ENCODE data around the gene MICU2. TPM values are rescaled to one million over a fixed set of nuclear protein-coding genes. Genes with fewer than 3 reads are reported as not detected.

The MICU2 gene
- total and polyA plus RNA-seq, 8 donors: 20.9 to 110 (median 45.5) TPM

GRCh38 chr13:21453387-21454081, 150.4 kb downstream of the MICU2 start:
- WGBS, 5 donors: 87 to 97% (median 95%) methylated on average over 6 of the region's 6 CpGs
- Histone ChIP-seq H3K36me3 (no peaks in the 10 kb centered on the region), H3K27me3 (no peaks in the 10 kb centered on the region), H3K9me3 (no peaks in the 10 kb centered on the region), H3K27ac (no peak overlapping the region), H3K4me3 (no peak overlapping the region), H3K4me1 (peaks cover 6 to 64% (median 29%) of the 10 kb centered on the region in 4 donors)
- intact Hi-C loops (cut with DNase I; ENCODE audit: low total_unique reads): no loop called here
- TF ChIP-seq POLR2AphosphoS5 (IDR thresholded peaks at IDR 0.05) (no peak), EP300 (IDR thresholded peaks at IDR 0.05) (no peak), CTCF (IDR thresholded peaks at IDR 0.05) (no peak), POLR2A (IDR thresholded peaks at IDR 0.05) (no peak)
- no peak for DNase-seq

- H3K9me3 ChIP-seq: no peaks in the 10 kb centered on the region
- H3K27ac ChIP-seq: no peak overlapping the region
- intact Hi-C loops (cut with DNase I; ENCODE audit: low total_unique reads): no loop called here
- H3K27me3 ChIP-seq: no peaks in the 10 kb centered on the region
- DNase-seq: no peak
- H3K4me3 ChIP-seq: no peak overlapping the region
- 80 to 92% (median 87%) methylated on average over 3 of the region's 3 CpGs for WGBS, 5 donors
- no peak for TF ChIP-seq POLR2A (IDR thresholded peaks at IDR 0.05)
- TF ChIP-seq CTCF (IDR thresholded peaks at IDR 0.05): no peak
- TF ChIP-seq POLR2AphosphoS5 (IDR thresholded peaks at IDR 0.05): no peak
- no peak for TF ChIP-seq EP300 (IDR thresholded peaks at IDR 0.05)
- H3K4me1 ChIP-seq: peaks cover 6 to 52% (median 14%) of the 10 kb centered on the region in 4 donors
- H3K36me3 ChIP-seq: no peaks in the 10 kb centered on the region
These were observed 153.0 kb downstream of the MICU2 start for GRCh38 chr13:21450936-21451335.

- DNase-seq: peak in 1 of 2 donors; percentile 28
- Histone ChIP-seq H3K27ac (peak overlapping the region in 1 of 5 donors; percentile 32), H3K4me3 (no peak overlapping the region), H3K36me3 (no peaks in the 10 kb centered on the region), H3K27me3 (no peaks in the 10 kb centered on the region), H3K4me1 (peaks cover 6 to 60% (median 11%) of the 10 kb centered on the region in 4 donors), H3K9me3 (no peaks in the 10 kb centered on the region)
- TF ChIP-seq POLR2A (IDR thresholded peaks at IDR 0.05) (no peak), CTCF (IDR thresholded peaks at IDR 0.05) (no peak), POLR2AphosphoS5 (IDR thresholded peaks at IDR 0.05) (no peak), EP300 (IDR thresholded peaks at IDR 0.05) (no peak)
- intact Hi-C loops (cut with DNase I; ENCODE audit: low total_unique reads): no loop called here
- 69 to 79% (median 76%) methylated on average over 2 of the region's 2 CpGs for WGBS, 5 donors
These were observed 157.3 kb downstream of the MICU2 start for GRCh38 chr13:21446656-21447055.

- peaks cover 6 to 52% (median 11%) of the 10 kb centered on the region in 4 donors for H3K4me1 ChIP-seq
- no peak for DNase-seq
- no peaks in the 10 kb centered on the region for H3K36me3 ChIP-seq
- H3K4me3 ChIP-seq: no peak overlapping the region
- intact Hi-C loops (cut with DNase I; ENCODE audit: low total_unique reads): no loop called here
- H3K27me3 ChIP-seq: no peaks in the 10 kb centered on the region
- TF ChIP-seq POLR2AphosphoS5 (IDR thresholded peaks at IDR 0.05) (no peak), EP300 (IDR thresholded peaks at IDR 0.05) (no peak), CTCF (IDR thresholded peaks at IDR 0.05) (no peak), POLR2A (IDR thresholded peaks at IDR 0.05) (no peak)
- no peaks in the 10 kb centered on the region for H3K9me3 ChIP-seq
- no peak overlapping the region for H3K27ac ChIP-seq
- 74 to 88% (median 83%) methylated on average over 6 of the region's 6 CpGs for WGBS, 5 donors
These were observed 158.2 kb downstream of the MICU2 start for GRCh38 chr13:21445759-21446158.
